Right atrium auricular region (tissue), 2 donors: ENCODE results near the gene PRAF2. TPM values are rescaled to one million over a fixed set of nuclear protein-coding genes. Genes with fewer than 3 reads are reported as not detected.

Experiments used
- DNase-seq: peaks from one replicate; pipeline ENCODE4 v3.0.0-alpha.2; 2019; ENCODE audit warnings: low spot score
- H3K27ac ChIP-seq, 2 donors: fragments of 200-600 bp; sonication (generic); 1 replicate in 1 of 2; 2 replicates in 1 of 2; pipeline ENCODE4 v1.5.1; 2016 to 2019
- H3K27me3 ChIP-seq, 2 donors: fragments of 200-600 bp; sonication (generic); one replicate each; pipeline versions ENCODE4 v1.5.1 to v1.6.0; 2017 to 2019
- H3K36me3 ChIP-seq: fragments of 200-600 bp; sonication (generic); one replicate; pipeline ENCODE4 v1.5.1; 2016
- H3K4me1 ChIP-seq, 2 donors: fragments of 200-600 bp; sonication (generic); one replicate each; pipeline versions ENCODE4 v1.5.1 to v1.6.0; 2017 to 2019
- H3K4me3 ChIP-seq, 2 donors: fragments of 200-600 bp; sonication (generic); 1 replicate in 1 of 2; 2 replicates in 1 of 2; pipeline ENCODE4 v1.5.1; 2017 to 2019; ENCODE audit warnings: mild to moderate bottlenecking in 1 of 2, moderate library complexity in 1 of 2
- H3K9me3 ChIP-seq, 2 donors: fragments of 200-600 bp; sonication (generic); one replicate each; pipeline ENCODE4 v1.5.1; 2019
- total RNA-seq, 2 donors: library from RNA; depleted of rRNA; stranded (reverse); fragments of >200 nt; gene quantifications; one replicate each; pipeline ENCODE4 v1.1.0, GENCODE V29; 2016
- TF ChIP-seq, protein P1 (sequence below), 2 donors: fragments of 200-600 bp; sonication (generic); IDR thresholded peaks; one replicate each; pipeline ENCODE4 v1.5.1; 2019; ENCODE audit warnings: antibody characterized with exemption in 2 of 2

PRAF2 gene
- total RNA-seq, 2 donors from 2014 or later = 11.5 to 29.7 TPM

DNA sequence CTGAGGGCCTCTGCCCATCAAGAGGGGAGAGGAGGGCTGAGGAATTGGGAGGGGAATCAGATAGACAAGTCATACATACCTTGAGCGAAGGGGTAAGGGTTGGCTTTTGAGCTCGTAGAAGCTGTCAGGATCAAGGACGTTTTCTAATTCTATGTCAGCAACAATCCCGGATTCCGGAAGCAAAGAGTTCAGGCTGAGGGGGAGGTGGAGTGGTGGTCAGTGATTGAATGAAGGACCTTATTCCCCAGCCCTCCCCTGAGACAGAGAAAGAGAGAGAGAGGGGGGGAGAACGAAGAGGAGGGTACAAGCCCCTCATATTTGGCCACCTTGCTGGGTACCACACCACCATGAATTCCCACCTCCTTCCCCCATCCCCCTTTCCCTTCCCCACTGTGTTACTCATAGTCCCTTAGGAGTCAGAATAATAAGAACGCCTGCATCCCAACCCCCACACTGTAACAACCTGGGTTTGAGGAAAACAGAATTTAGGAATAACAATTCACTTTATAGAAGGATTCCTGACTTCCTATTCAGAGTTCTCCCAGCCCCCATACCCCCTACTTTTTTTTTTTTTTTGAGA lies 33.3 kb downstream of the PRAF2 start:
- TF ChIP-seq, protein P1, sequence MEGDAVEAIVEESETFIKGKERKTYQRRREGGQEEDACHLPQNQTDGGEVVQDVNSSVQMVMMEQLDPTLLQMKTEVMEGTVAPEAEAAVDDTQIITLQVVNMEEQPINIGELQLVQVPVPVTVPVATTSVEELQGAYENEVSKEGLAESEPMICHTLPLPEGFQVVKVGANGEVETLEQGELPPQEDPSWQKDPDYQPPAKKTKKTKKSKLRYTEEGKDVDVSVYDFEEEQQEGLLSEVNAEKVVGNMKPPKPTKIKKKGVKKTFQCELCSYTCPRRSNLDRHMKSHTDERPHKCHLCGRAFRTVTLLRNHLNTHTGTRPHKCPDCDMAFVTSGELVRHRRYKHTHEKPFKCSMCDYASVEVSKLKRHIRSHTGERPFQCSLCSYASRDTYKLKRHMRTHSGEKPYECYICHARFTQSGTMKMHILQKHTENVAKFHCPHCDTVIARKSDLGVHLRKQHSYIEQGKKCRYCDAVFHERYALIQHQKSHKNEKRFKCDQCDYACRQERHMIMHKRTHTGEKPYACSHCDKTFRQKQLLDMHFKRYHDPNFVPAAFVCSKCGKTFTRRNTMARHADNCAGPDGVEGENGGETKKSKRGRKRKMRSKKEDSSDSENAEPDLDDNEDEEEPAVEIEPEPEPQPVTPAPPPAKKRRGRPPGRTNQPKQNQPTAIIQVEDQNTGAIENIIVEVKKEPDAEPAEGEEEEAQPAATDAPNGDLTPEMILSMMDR (IDR thresholded peaks at IDR 0.05) = no peak
- peaks cover 0 to 4% of the 10 kb centered on the region in 2 donors for H3K9me3 ChIP-seq

DNA sequence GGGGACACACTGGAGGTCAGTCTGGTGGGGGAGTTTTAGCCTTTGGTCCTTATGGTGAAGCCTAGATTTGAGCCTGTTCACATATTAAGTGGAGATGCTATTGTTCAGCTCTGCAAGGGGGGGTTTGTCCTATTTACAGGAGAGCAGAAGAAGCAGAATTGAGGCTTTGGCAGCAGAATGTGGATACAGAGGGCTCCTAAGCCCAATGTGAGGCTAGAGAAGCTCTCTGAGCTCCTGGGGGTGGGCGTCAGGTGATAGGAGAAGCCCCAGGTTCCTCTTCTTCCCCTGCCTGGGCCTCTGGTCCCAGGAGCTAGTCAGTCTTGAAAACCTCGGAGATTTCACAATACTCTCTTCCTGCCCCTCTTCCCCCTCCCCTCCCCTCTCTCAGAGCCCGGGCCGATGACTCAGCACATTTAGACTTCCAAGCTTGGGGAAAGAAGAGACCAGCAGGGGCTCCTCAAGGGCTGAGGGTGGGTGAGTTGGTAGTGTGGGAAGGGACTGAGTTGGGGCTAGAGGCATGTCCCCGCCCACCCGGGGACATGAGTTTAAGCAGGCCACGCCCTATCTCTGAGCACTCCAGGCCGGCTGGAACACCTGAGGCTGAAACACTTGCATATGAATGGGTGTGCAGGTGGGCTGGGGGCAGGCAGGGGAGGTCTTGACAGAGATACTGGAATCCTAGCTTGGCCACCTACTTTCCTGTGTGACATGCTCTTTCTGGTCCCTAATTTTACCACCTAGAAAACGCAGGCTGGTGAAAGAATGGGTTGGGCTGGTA lies 34.0 kb downstream of the PRAF2 start:
- peaks cover 33% of the 10 kb centered on the region for H3K36me3 ChIP-seq
- H3K4me1 ChIP-seq = peaks cover 0 to 19% of the 10 kb centered on the region in 2 donors
- TF ChIP-seq, protein P1 (IDR thresholded peaks at IDR 0.05) = no peak
- H3K27me3 ChIP-seq = no peaks in the 10 kb centered on the region
- DNase-seq = peak; percentile 87
- H3K27ac ChIP-seq = peak overlapping the region; percentile 97 to 99
- peak overlapping the region; percentile 6 to 81 for H3K4me3 ChIP-seq
- H3K9me3 ChIP-seq = peaks cover 0 to 4% of the 10 kb centered on the region in 2 donors

More for the DNA sequence above, 33.3 kb downstream of the PRAF2 start:
- Histone ChIP-seq H3K4me3 (peak overlapping the region; percentile 6 to 81), H3K27me3 (no peaks in the 10 kb centered on the region), H3K4me1 (peaks cover 0 to 19% of the 10 kb centered on the region in 2 donors), H3K36me3 (peaks cover 33% of the 10 kb centered on the region), H3K27ac (peak overlapping the region; percentile 97 to 99)
- no peak for DNase-seq

DNA sequence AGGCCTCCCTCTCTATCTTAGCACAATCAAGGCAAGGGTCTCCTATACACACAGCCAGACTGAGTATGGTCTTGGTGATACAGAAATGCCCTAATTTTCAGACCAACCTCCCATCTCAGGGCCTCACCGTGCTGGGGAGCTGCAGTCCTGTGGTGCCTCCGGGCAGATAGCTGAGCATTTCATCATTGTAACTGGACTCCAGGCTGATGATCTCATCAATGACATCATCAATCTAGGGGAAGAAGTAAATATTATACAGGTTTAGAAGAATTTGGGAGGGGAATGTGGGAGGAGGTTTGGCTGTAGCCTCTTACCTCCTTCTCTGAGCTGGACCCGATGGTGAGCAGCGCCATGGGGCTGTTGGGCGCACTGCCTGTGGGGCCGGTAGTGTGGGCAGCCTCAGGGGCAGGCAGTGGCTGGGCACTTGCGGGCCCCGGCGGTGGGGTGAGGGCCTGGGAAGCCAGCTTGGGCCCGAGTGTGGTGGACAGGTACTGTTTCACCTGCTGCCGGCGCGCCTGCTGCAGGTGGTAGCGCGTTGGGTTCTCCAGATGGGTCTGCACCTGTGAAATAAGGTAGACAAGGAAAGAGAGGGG lies 35.8 kb downstream of the PRAF2 start:
- DNase-seq = no peak
- H3K36me3 ChIP-seq = peaks cover 50% of the 10 kb centered on the region
- H3K27ac ChIP-seq = no peak overlapping the region
- H3K27me3 ChIP-seq = no peaks in the 10 kb centered on the region
- peaks cover 0 to 19% of the 10 kb centered on the region in 2 donors for H3K4me1 ChIP-seq
- TF ChIP-seq, protein P1 (IDR thresholded peaks at IDR 0.05) = no peak
- H3K4me3 ChIP-seq = no peak overlapping the region
- peaks cover 0 to 4% of the 10 kb centered on the region in 2 donors for H3K9me3 ChIP-seq

DNA sequence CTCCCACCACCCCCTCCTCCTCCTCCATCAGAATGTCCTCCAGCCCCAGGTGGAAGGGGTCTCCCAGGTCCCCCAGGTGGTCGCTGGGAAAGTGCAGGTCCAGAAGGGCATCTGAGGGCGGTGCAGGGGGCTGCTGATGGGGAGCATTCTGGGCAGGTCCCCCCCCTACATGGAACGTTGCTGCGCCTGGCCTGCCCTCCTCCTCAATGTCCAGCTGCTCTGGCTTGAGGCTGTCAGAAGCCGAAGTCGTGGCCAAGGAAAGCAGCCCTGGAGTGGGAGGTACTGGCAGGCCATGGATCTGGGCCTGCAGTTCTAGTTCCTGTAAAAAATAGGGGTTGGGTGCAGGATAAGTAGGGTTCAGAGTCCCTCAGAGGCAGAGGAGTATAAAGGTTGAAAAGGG lies 43.5 kb downstream of the PRAF2 start:
- H3K36me3 ChIP-seq = peaks cover 42% of the 10 kb centered on the region
- H3K27me3 ChIP-seq = no peaks in the 10 kb centered on the region
- no peaks in the 10 kb centered on the region for H3K9me3 ChIP-seq
- H3K27ac ChIP-seq = no peak overlapping the region
- DNase-seq = no peak
- H3K4me3 ChIP-seq = no peak overlapping the region
- H3K4me1 ChIP-seq = no peaks in the 10 kb centered on the region
- TF ChIP-seq, protein P1 (IDR thresholded peaks at IDR 0.05) = no peak

DNA sequence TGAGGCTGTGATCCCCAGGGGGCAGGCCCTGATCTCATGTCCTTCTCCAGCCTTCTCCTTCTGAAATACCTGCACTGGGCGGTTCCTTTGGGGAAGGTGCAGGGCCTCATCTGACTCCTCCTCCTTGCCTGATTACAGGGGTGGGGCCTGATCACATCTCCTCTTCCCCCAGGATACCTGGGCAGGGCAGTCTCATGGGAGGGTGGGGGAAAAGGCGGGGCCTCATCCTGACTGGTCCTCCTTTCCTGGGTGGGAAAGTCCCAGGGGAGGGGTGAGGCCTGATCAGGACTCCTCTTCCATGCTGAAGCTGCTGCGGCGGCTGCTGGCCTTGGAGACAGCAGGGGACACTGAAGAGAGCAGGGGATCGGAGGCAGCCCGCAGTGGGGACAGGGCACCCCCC lies 43.9 kb downstream of the PRAF2 start:
- Histone ChIP-seq H3K36me3 (peaks cover 42% of the 10 kb centered on the region), H3K4me1 (no peaks in the 10 kb centered on the region), H3K4me3 (no peak overlapping the region), H3K27ac (no peak overlapping the region), H3K9me3 (no peaks in the 10 kb centered on the region), H3K27me3 (no peaks in the 10 kb centered on the region)
- TF ChIP-seq, protein P1 (IDR thresholded peaks at IDR 0.05) = no peak
- no peak for DNase-seq

Other genes starting within 250 kb of the PRAF2 start
- gene ERAS, start 247.5 kb downstream of the PRAF2 start, total RNA-seq = not detected
- gene PCSK1N, start 238.4 kb downstream of the PRAF2 start, total RNA-seq = 10 to 100 TPM in 1 of 2 donors, 1 to 10 TPM in 1; 4.3 to 12.5 TPM
- gene TIMM17B, start 176.2 kb downstream of the PRAF2 start, total RNA-seq = 10 to 100 TPM; 49.2 to 56.5 TPM
- 10 to 100 TPM; 44.4 to 66.7 TPM for gene PQBP1, start 176.1 kb downstream of the PRAF2 start, total RNA-seq
- gene SLC35A2, start 162.4 kb downstream of the PRAF2 start, total RNA-seq = 10 to 100 TPM; 16.8 to 18.8 TPM
- 1 to 10 TPM; 5.4 to 9.1 TPM for gene PIM2, start 155.0 kb downstream of the PRAF2 start, total RNA-seq
- gene OTUD5, start 116.4 kb downstream of the PRAF2 start, total RNA-seq = 10 to 100 TPM; 15.4 to 23.9 TPM
- gene KCND1, start 102.2 kb downstream of the PRAF2 start, total RNA-seq = 1 to 10 TPM; 1.3 to 1.5 TPM
- 10 to 100 TPM in 1 of 2 donors, 1 to 10 TPM in 1; 9.6 to 16.0 TPM for gene GRIPAP1, start 71.7 kb downstream of the PRAF2 start, total RNA-seq
- 10 to 100 TPM; 25.8 to 60.3 TPM for gene TFE3, start 30.6 kb downstream of the PRAF2 start, total RNA-seq
- gene CCDC120, start 15.0 kb downstream of the PRAF2 start, total RNA-seq = 1 to 10 TPM; 1.3 to 2.2 TPM
- 100 to 1,000 TPM in 1 of 2 donors, 10 to 100 TPM in 1; 78.3 to 117 TPM for gene WDR45, start 5.9 kb upstream of the PRAF2 start, total RNA-seq
- gene GPKOW, start 49.7 kb upstream of the PRAF2 start, total RNA-seq = 10 to 100 TPM; 17.7 to 26.1 TPM
- gene MAGIX, start 88.8 kb upstream of the PRAF2 start, total RNA-seq = 10 to 100 TPM; 18.9 to 23.4 TPM
- gene PLP2, start 97.9 kb upstream of the PRAF2 start, total RNA-seq = 10 to 100 TPM; 47.8 to 64.8 TPM
- 10 to 100 TPM in 1 of 2 donors, 1 to 10 TPM in 1; 7.2 to 12.7 TPM for gene PRICKLE3, start 112.4 kb upstream of the PRAF2 start, total RNA-seq
- 1 to 10 TPM; 2.8 to 3.5 TPM for gene SYP, start 126.2 kb upstream of the PRAF2 start, total RNA-seq
- gene CACNA1F, start 159.3 kb upstream of the PRAF2 start, total RNA-seq = under 1 TPM; 0.08 to 0.11 TPM
- 10 to 100 TPM in 1 of 2 donors, 1 to 10 TPM in 1; 9.5 to 14.4 TPM for gene CCDC22, start 161.5 kb upstream of the PRAF2 start, total RNA-seq
- not detected for gene FOXP3, start 190.7 kb upstream of the PRAF2 start, total RNA-seq
- gene PPP1R3F, start 195.8 kb upstream of the PRAF2 start, total RNA-seq = 10 to 100 TPM; 24.2 to 29.6 TPM
- gene GAGE10, start 229.6 kb upstream of the PRAF2 start, total RNA-seq = not detected
- gene GAGE12J, start 248.0 kb upstream of the PRAF2 start, total RNA-seq = not detected